Stimulated activated CD4-positive, alpha-beta T cell treated with anti-CD3 and anti-CD28 coated beads, TNF-alpha, amount 100 ng/mL, for 1 hour (primary cell): Measurements from ENCODE around the gene USF3.

Experiments
- DNase-seq, 3 donors: peaks; one replicate each; pipeline ENCODE4 v3.0.0-alpha.2; 2020; ENCODE audit warnings: low read depth in 3 of 3, low spot score in 1 of 3

USF3 gene

GRCh38 chr3:113697500-113698090, 1.2 kb upstream of the USF3 start:
- DNase-seq = no peak

- peak; percentile 95 to 97 (median 97) for DNase-seq
Measured at GRCh38 chr3:113696658-113697499, 437 bp upstream of the USF3 start.

- DNase-seq = no peak
Measured at GRCh38 chr3:113695431-113695785, 1.0 kb downstream of the USF3 start.

GRCh38 chr3:113690482-113690881, 6.0 kb downstream of the USF3 start:
- no peak for DNase-seq

- DNase-seq = no peak
Measured at GRCh38 chr3:113685956-113686721, 10.3 kb downstream of the USF3 start.

GRCh38 chr3:113685124-113685523, 11.3 kb downstream of the USF3 start:
- DNase-seq = no peak

- no peak for DNase-seq
Measured at GRCh38 chr3:113684271-113684819, 12.1 kb downstream of the USF3 start.

GRCh38 chr3:113678773-113679172, 17.7 kb downstream of the USF3 start:
- DNase-seq = no peak

GRCh38 chr3:113677737-113678136, 18.7 kb downstream of the USF3 start:
- DNase-seq = no peak

GRCh38 chr3:113676261-113676660, 20.2 kb downstream of the USF3 start:
- DNase-seq = no peak

- no peak for DNase-seq
Measured at GRCh38 chr3:113673593-113673992, 22.8 kb downstream of the USF3 start.

- no peak for DNase-seq
Measured at GRCh38 chr3:113668015-113668414, 28.4 kb downstream of the USF3 start.

GRCh38 chr3:113664523-113665094, 31.8 kb downstream of the USF3 start:
- no peak for DNase-seq

- no peak for DNase-seq
Measured at GRCh38 chr3:113663761-113664160, 32.7 kb downstream of the USF3 start.

GRCh38 chr3:113663324-113663750, 33.1 kb downstream of the USF3 start:
- DNase-seq = no peak

GRCh38 chr3:113662824-113663223, 33.6 kb downstream of the USF3 start:
- DNase-seq = no peak

GRCh38 chr3:113660896-113661295, 35.5 kb downstream of the USF3 start:
- no peak for DNase-seq

- no peak for DNase-seq
Measured at GRCh38 chr3:113660458-113660857, 36.0 kb downstream of the USF3 start.

- no peak for DNase-seq
Measured at GRCh38 chr3:113659996-113660395, 36.4 kb downstream of the USF3 start.

GRCh38 chr3:113659101-113659541, 37.3 kb downstream of the USF3 start:
- DNase-seq = no peak

- DNase-seq = no peak
Measured at GRCh38 chr3:113658107-113658506, 38.3 kb downstream of the USF3 start.
